Measurements from ENCODE around the gene EFHD2. TPM values are rescaled to one million over a fixed set of nuclear protein-coding genes. Genes with fewer than 3 reads are reported as not detected.
A peak's percentile ranks its signal among the peaks of the same experiment; 100 is the strongest.
"Not testable (repeated sequence)": the region's sequence is repeated elsewhere in the genome, so short reads cannot be mapped to it uniquely, and the experiment has no call there.

Gene EFHD2
- total RNA-seq, 8 experiments from 2014 or later: 9.1 to 67.9 (median 14.4) TPM

- H3K4me1 ChIP-seq (replicated peaks in 1 of 2): no peaks in the 10 kb centered on the region
- in situ Hi-C loops (cut with MboI; ENCODE audit: low pct_unique_long_range_greater_than_20kb in 2 of 9, low sequenced_read_pairs in 9 of 9, unreplicated experiment in 9 of 9): no loop called here
- no peak for ATAC-seq (replicated peaks in 6 of 8)
- no peak overlapping the region for H3K4me3 ChIP-seq
- 0 to 76% (median 42%) methylated on average over 1 to 3 of the region's 3 CpGs; no CpG with 5 or more reads in 2 of the 10 experiments for WGBS, 10 experiments
- H3K27ac ChIP-seq: no peak overlapping the region
Observed at GRCh38 chr1:15469361-15469760, 59.7 kb downstream of the EFHD2 start.

GRCh38 chr1:15469821-15470448 lies 60.2 kb downstream of the EFHD2 start:
- H3K4me3 ChIP-seq; H3K27ac ChIP-seq; in situ Hi-C loops (cut with MboI; ENCODE audit: low pct_unique_long_range_greater_than_20kb in 2 of 9, low sequenced_read_pairs in 9 of 9, unreplicated experiment in 9 of 9); H3K4me1 ChIP-seq (replicated peaks in 1 of 2); ATAC-seq (replicated peaks in 6 of 8): not testable (repeated sequence)
- WGBS, 10 experiments: 17 to 100% (median 80%) methylated on average over 1 to 5 of the region's 9 CpGs; no CpG with 5 or more reads in 5 of the 10 experiments

- 20 to 98% (median 80%) methylated on average over 1 to 5 of the region's 5 CpGs; no CpG with 5 or more reads in 3 of the 10 experiments for WGBS, 10 experiments
- in situ Hi-C loops (cut with MboI; ENCODE audit: low pct_unique_long_range_greater_than_20kb in 2 of 9, low sequenced_read_pairs in 9 of 9, unreplicated experiment in 9 of 9); H3K4me1 ChIP-seq (replicated peaks in 1 of 2); H3K27ac ChIP-seq; H3K4me3 ChIP-seq; ATAC-seq (replicated peaks in 6 of 8): not testable (repeated sequence)
Observed at GRCh38 chr1:15471067-15471466, 61.4 kb downstream of the EFHD2 start.

- H3K4me3 ChIP-seq; in situ Hi-C loops (cut with MboI; ENCODE audit: low pct_unique_long_range_greater_than_20kb in 2 of 9, low sequenced_read_pairs in 9 of 9, unreplicated experiment in 9 of 9); H3K27ac ChIP-seq; H3K4me1 ChIP-seq (replicated peaks in 1 of 2); ATAC-seq (replicated peaks in 6 of 8): not testable (repeated sequence)
- WGBS, 10 experiments: 20 to 95% (median 78%) methylated on average over 1 to 6 of the region's 6 CpGs; no CpG with 5 or more reads in 2 of the 10 experiments
Observed at GRCh38 chr1:15471723-15472122, 62.0 kb downstream of the EFHD2 start.

- 50 to 100% (median 95%) methylated on average over 2 to 5 of the region's 11 CpGs; no CpG with 5 or more reads in 4 of the 10 experiments for WGBS, 10 experiments
- no peak overlapping the region for H3K27ac ChIP-seq
- H3K4me1 ChIP-seq (replicated peaks in 1 of 2): no peaks in the 10 kb centered on the region
- no peak for ATAC-seq (replicated peaks in 6 of 8)
- in situ Hi-C loops (cut with MboI; ENCODE audit: low pct_unique_long_range_greater_than_20kb in 2 of 9, low sequenced_read_pairs in 9 of 9, unreplicated experiment in 9 of 9): no loop called here
- no peak overlapping the region for H3K4me3 ChIP-seq
Observed at GRCh38 chr1:15472587-15472986, 62.9 kb downstream of the EFHD2 start.

- WGBS, 10 experiments: 0 to 100% (median 74%) methylated on average over 1 to 5 of the region's 5 CpGs; no CpG with 5 or more reads in 2 of the 10 experiments
- H3K4me3 ChIP-seq: no peak within 1 kb of the TSS
- in situ Hi-C loops (cut with MboI; ENCODE audit: low pct_unique_long_range_greater_than_20kb in 2 of 9, low sequenced_read_pairs in 9 of 9, unreplicated experiment in 9 of 9): no loop called here
- no peaks in the 10 kb centered on the region for H3K4me1 ChIP-seq (replicated peaks in 1 of 2)
- H3K27ac ChIP-seq: no peak within 1 kb of the TSS
- ATAC-seq (replicated peaks in 6 of 8): no peak
Observed at GRCh38 chr1:15475752-15476314, 66.1 kb downstream of the EFHD2 start, which contains the start of gene CELA2B. Gene CELA2B (plus strand): TSS chr1:15476104. CDS start chr1:15476126, 22 bp downstream.

- Histone ChIP-seq H3K27ac (no peak overlapping the region), H3K4me1 (replicated peaks in 1 of 2) (no peaks in the 10 kb centered on the region), H3K4me3 (no peak overlapping the region)
- WGBS, 10 experiments: 70 to 100% (median 82%) methylated on average over 1 to 3 of the region's 3 CpGs
- in situ Hi-C loops (cut with MboI; ENCODE audit: low pct_unique_long_range_greater_than_20kb in 2 of 9, low sequenced_read_pairs in 9 of 9, unreplicated experiment in 9 of 9): no loop called here
- ATAC-seq (replicated peaks in 6 of 8): peak in 2 of 8 experiments; percentile 28 to 44
Observed at GRCh38 chr1:15476927-15477326, 67.2 kb downstream of the EFHD2 start.

- 60 to 95% (median 87%) methylated on average over 1 to 5 of the region's 5 CpGs for WGBS, 10 experiments
- Histone ChIP-seq H3K4me3 (no peak overlapping the region), H3K27ac (no peak overlapping the region), H3K4me1 (replicated peaks in 1 of 2) (no peaks in the 10 kb centered on the region)
- in situ Hi-C loops (cut with MboI; ENCODE audit: low pct_unique_long_range_greater_than_20kb in 2 of 9, low sequenced_read_pairs in 9 of 9, unreplicated experiment in 9 of 9): no loop called here
- no peak for ATAC-seq (replicated peaks in 6 of 8)
Observed at GRCh38 chr1:15477646-15478212, 68.0 kb downstream of the EFHD2 start.

Other genes with a start within 250 kb of the EFHD2 start
- 1 to 10 TPM in 5 of 8 experiments, under 1 TPM in 3; 0.38 to 3.1 (median 1.6) TPM for gene FHAD1, start 162.7 kb upstream of the EFHD2 start, total RNA-seq
- under 1 TPM in 7 of 8 experiments, not detected in 1; 0.05 to 0.95 (median 0.14) TPM for gene CTRC, start 28.6 kb downstream of the EFHD2 start, total RNA-seq
- 1 to 10 TPM in 1 of 8 experiments, not detected in 7; 1.1 TPM for gene CELA2A, start 46.8 kb downstream of the EFHD2 start, total RNA-seq
- not detected for gene CELA2B, start 66.2 kb downstream of the EFHD2 start, total RNA-seq
- 10 to 100 TPM in 6 of 8 experiments, 1 to 10 TPM in 2; 8.2 to 17.1 (median 13.9) TPM for gene CASP9, start 114.3 kb downstream of the EFHD2 start, total RNA-seq
- gene DNAJC16, start 117.0 kb downstream of the EFHD2 start, total RNA-seq: 10 to 100 TPM; 14.4 to 26.0 (median 18.0) TPM
- gene AGMAT, start 175.2 kb downstream of the EFHD2 start, total RNA-seq: 1 to 10 TPM in 2 of 8 experiments, under 1 TPM in 6; 0.14 to 1.2 (median 0.65) TPM
- gene DDI2, start 207.6 kb downstream of the EFHD2 start, total RNA-seq: 10 to 100 TPM; 11.1 to 47.4 (median 17.0) TPM